HEK293T (cell line): ENCODE measurements around the gene SERPINB10.

Source experiments
- ARNT ChIP-seq: fragments of 450-650 bp; IDR thresholded peaks from 2 replicates; pipeline ENCODE4 v1.6.1; 2017; ENCODE audit warnings: mild to moderate bottlenecking
- ELF4 ChIP-seq: fragments of 450-650 bp; IDR thresholded peaks from 2 replicates; pipeline ENCODE4 v1.6.1; 2017; ENCODE audit warnings: antibody characterized with exemption
- FOXA1 ChIP-seq: fragments of 450-650 bp; IDR thresholded peaks from 2 replicates; pipeline ENCODE4 v1.6.1; 2016; ENCODE audit warnings: mild to moderate bottlenecking

GRCh38 chr18:63982361-63982760, 74.6 kb downstream of the SERPINB10 start:
- TF ChIP-seq ELF4 (no peak), FOXA1 (no peak), ARNT (no peak)
